ENCODE measurements around the gene TFDP2. TPM values are rescaled to one million over a fixed set of nuclear protein-coding genes. Genes with fewer than 3 reads are reported as not detected.
"Not testable (repeated sequence)": the region's sequence is repeated elsewhere in the genome, so short reads cannot be mapped to it uniquely, and the experiment has no call there.

The TFDP2 gene
- total RNA-seq, 1 donor, result 93.7 TPM

DNA sequence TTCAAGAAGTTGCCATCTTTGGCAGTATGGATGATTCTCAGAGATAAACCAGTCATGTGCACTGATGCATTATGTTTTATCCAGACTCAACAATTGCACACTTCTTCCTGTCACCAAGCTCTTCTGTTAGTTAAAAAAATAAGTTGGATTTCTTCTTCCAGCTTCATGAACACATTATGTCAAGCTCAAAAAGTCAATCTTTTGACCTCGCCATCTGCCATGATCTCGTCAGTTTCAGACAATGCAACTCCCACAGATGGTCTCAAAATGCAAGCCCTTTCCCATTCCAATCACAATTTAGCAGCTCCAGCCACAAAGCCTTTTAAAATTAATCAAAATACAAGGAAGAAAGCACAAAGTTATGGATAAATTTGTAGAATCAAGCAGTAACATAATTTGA, 42.8 kb downstream of the TFDP2 start:
- TF ChIP-seq, protein P1, sequence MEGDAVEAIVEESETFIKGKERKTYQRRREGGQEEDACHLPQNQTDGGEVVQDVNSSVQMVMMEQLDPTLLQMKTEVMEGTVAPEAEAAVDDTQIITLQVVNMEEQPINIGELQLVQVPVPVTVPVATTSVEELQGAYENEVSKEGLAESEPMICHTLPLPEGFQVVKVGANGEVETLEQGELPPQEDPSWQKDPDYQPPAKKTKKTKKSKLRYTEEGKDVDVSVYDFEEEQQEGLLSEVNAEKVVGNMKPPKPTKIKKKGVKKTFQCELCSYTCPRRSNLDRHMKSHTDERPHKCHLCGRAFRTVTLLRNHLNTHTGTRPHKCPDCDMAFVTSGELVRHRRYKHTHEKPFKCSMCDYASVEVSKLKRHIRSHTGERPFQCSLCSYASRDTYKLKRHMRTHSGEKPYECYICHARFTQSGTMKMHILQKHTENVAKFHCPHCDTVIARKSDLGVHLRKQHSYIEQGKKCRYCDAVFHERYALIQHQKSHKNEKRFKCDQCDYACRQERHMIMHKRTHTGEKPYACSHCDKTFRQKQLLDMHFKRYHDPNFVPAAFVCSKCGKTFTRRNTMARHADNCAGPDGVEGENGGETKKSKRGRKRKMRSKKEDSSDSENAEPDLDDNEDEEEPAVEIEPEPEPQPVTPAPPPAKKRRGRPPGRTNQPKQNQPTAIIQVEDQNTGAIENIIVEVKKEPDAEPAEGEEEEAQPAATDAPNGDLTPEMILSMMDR (IDR thresholded peaks at IDR 0.05; ENCODE audit: insufficient read depth, low read depth, low read length), result no peak
- no peak for DNase-seq (ENCODE audit: low read depth)
- H3K4me3 ChIP-seq (ENCODE audit: low read depth, low read length), result no peak overlapping the region

DNA sequence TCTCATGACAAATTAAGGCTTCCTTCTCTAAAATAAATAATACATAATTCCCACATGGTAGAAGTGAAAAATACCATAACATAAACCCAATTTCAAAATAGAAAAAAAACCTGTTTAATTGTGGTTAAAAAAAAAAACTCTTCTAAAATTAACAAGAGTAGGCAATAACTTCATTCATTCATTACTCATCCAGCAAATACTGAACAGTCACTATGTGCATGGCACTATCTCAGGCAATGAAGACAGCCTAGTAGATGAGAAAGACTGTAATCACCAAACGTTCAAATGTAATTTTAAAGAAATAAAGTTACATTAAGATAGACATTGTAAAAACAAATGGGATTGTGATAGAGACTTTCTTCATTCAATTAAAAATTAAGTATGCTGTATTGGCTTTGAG, 43.4 kb downstream of the TFDP2 start:
- H3K4me3 ChIP-seq (ENCODE audit: low read depth, low read length), result no peak overlapping the region
- TF ChIP-seq, protein P1 (IDR thresholded peaks at IDR 0.05; ENCODE audit: insufficient read depth, low read depth, low read length), result no peak
- no peak for DNase-seq (ENCODE audit: low read depth)

DNA sequence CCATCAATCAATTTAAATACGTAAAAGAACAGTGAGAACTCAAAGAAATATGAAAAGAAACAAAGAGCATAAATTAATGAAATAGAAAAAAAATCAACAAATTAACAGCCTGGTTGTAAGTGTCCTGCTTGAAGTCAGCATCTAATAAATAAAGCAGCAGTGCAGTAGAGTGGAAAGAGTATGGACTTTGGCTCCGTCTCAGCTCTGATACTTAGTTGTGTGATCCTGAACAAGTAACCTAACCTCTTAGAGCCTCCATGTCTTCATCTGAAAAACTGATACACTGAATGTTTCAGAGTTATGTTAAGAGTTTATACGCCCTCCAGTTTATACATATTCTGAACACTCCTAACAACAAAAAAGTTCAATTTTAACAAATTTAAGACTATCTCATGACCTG, 44.6 kb downstream of the TFDP2 start:
- DNase-seq (ENCODE audit: low read depth), result no peak
- TF ChIP-seq, protein P1 (IDR thresholded peaks at IDR 0.05; ENCODE audit: insufficient read depth, low read depth, low read length), result no peak
- H3K4me3 ChIP-seq (ENCODE audit: low read depth, low read length), result no peak overlapping the region

DNA sequence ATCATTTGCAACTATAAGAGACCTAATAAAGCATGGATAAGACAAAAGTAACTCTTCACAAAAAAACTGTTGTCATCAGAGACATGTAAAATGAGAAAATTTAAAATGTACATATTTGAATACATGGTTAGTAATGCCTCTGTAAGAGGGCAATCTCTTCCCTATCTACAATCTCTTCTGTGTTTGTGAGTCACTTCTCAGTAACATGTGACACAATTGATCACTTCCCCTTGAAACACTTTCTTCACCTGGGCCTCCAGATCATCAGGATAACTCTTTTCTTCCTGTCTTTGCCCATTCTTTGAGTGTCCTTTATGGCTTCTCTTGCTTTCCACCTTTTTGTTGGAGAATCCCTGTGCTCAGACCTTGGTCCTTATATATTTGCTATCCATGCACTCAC, 50.4 kb downstream of the TFDP2 start:
- DNase-seq (ENCODE audit: low read depth), result no peak
- TF ChIP-seq, protein P1 (IDR thresholded peaks at IDR 0.05; ENCODE audit: insufficient read depth, low read depth, low read length), result no peak
- no peak overlapping the region for H3K4me3 ChIP-seq (ENCODE audit: low read depth, low read length)

DNA sequence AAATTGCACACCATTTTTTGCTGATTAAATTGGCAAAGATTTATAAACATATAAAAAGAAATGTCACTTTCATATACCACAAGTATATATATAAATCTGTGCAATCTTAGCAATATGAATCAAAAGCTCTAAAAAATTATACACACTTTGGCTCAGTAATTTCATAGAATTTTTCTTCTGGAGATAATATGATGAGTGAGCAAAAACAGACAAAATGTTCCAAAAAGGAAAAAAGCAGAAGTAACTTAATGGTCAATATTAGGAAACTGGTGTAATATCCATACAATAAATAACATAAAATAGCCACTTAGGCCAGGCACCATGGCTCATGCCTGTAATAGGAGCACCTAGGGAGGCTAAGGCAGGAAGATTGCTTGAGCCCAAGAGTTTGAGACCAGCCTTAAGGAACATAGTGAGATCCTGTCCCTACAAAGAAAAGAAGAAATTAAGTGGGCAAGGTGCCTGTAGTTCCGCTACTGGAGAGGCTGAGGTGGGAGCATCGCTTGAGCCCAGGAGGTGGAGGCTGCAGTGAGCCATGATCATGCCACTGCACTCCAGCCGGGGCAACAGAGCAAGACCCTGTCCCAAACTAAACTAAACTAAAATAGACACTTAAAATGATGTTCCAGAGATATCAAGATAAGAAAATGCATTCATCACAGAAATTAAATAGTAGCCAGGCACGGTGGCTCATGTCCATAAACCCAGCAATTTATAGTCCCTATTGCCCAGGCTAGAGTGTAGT, 52.1 kb downstream of the TFDP2 start:
- no peak for DNase-seq (ENCODE audit: low read depth)
- H3K4me3 ChIP-seq (ENCODE audit: low read depth, low read length), result no peak overlapping the region
- TF ChIP-seq, protein P1 (IDR thresholded peaks at IDR 0.05; ENCODE audit: insufficient read depth, low read depth, low read length), result no peak

DNA sequence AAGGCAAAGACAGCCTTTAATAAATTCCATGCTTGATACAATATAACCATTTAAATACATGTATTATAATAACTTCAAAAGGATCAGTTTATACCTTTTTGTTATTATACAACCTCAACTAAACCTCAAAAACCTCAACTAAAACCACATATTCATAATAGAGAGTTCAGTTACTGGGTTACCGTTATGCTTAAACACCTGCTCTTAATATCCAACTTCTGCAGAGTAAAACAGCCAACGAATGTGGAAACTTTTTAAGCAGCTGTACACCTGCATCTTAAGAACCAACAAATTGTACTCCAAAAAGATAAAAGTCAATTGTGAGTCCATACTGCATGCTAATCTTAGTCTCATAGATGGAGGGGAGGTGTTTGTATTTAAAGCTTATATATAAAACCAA, 53.5 kb downstream of the TFDP2 start:
- TF ChIP-seq, protein P1 (IDR thresholded peaks at IDR 0.05; ENCODE audit: insufficient read depth, low read depth, low read length), result no peak
- no peak for DNase-seq (ENCODE audit: low read depth)
- no peak overlapping the region for H3K4me3 ChIP-seq (ENCODE audit: low read depth, low read length)

DNA sequence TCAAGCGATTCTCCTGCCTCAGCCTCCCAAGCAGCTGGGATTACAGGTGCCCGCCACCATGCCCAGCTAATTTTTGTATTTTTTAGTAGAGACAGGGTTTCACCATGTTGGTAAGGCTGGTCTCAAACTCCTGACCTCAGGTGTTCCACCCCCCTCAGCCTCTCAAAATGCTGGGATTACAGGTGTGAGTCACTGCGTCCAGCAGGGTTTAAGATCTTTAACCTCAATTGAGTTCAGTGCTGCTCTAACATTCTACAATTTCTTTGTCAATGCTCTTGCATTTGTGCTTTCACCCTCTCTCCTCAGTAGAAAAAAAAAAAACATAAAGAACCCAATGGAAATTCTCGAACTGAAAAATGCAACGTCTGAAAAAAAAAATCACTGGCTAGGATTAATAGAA, 60.4 kb downstream of the TFDP2 start:
- DNase-seq (ENCODE audit: low read depth); H3K4me3 ChIP-seq (ENCODE audit: low read depth, low read length): not testable (repeated sequence)

Measured in fibroblast of villous mesenchyme (primary cell).